Prostate gland (tissue), 2 donors: ENCODE data around the gene PDE4D. TPM values are rescaled to one million over a fixed set of nuclear protein-coding genes. Genes with fewer than 3 reads are reported as not detected.
"Not testable (repeated sequence)": the region's sequence is repeated elsewhere in the genome, so short reads cannot be mapped to it uniquely, and the experiment has no call there.

Experiments used
- DNase-seq: peaks from one replicate; pipeline ENCODE4 v3.0.0-alpha.2; 2019; ENCODE audit warnings: low spot score
- H3K27ac ChIP-seq, 2 donors: fragments of 200-600 bp; sonication (generic); 2 replicates each; pipeline ENCODE4 v1.5.1; 2017 to 2019
- H3K27me3 ChIP-seq: fragments of 200-600 bp; sonication (generic); replicated peaks from 2 replicates; pipeline ENCODE4 v1.5.1; 2019; ENCODE audit not compliant: insufficient read depth
- H3K36me3 ChIP-seq, 2 donors: fragments of 200-600 bp; sonication (generic); 1 replicate in 1 of 2; 2 replicates in 1 of 2; pipeline versions ENCODE4 v1.5.1 to v1.8.1; 2017 to 2019
- H3K4me1 ChIP-seq: fragments of 200-600 bp; sonication (generic); replicated peaks from 2 replicates; pipeline ENCODE4 v1.5.1; 2019
- H3K4me3 ChIP-seq, 2 donors: fragments of 200-600 bp; sonication (generic); 2 replicates each; pipeline ENCODE4 v1.5.1; 2017 to 2019
- H3K9me3 ChIP-seq: fragments of 200-600 bp; sonication (generic); 2 replicates; pipeline ENCODE4 v1.5.1; 2017
- POLR2A ChIP-seq: fragments of 450-650 bp; IDR thresholded peaks from one replicate; pipeline ENCODE4 v1.6.1; 2016; ENCODE audit warnings: antibody characterized with exemption, mild to moderate bottlenecking
- POLR2AphosphoS5 ChIP-seq: sonication (generic); formaldehyde crosslinking; IDR thresholded peaks from one replicate; pipeline ENCODE4 v1.6.1; 2017; ENCODE audit warnings: antibody characterized with exemption
- WGBS: methylation state at CpG from one replicate; pipeline ENCODE4 v1.1.5; 2018; 5-methylcytosine and 5-hydroxymethylcytosine counted together
- intact Hi-C: fragments of 100-400 bp; cut with DNase I; formaldehyde crosslinking; loops from one replicate; pipeline ENCODE4 v1.14.2; 2022
- total RNA-seq, 2 donors: library from RNA; depleted of rRNA; stranded (reverse); fragments of >200 nt; gene quantifications; one replicate each; pipeline ENCODE4 v1.1.0, GENCODE V29; 2016
- TF ChIP-seq, protein P1 (sequence below), 4 experiments: fragments of 200-600 bp in 2 of 4; fragments of 450-650 bp in 2 of 4; sonication (generic) in 2 of 4; IDR thresholded peaks; 1 replicate in 3 of 4; 2 replicates in 1 of 4; pipeline ENCODE4 v1.5.1; 2016 to 2019; ENCODE audit warnings: antibody characterized with exemption in 4 of 4, mild to moderate bottlenecking in 2 of 4, moderate library complexity in 2 of 4

PDE4D gene
- total RNA-seq, 2 donors from 2014 or later: 64.2 to 75.6 TPM

DNA sequence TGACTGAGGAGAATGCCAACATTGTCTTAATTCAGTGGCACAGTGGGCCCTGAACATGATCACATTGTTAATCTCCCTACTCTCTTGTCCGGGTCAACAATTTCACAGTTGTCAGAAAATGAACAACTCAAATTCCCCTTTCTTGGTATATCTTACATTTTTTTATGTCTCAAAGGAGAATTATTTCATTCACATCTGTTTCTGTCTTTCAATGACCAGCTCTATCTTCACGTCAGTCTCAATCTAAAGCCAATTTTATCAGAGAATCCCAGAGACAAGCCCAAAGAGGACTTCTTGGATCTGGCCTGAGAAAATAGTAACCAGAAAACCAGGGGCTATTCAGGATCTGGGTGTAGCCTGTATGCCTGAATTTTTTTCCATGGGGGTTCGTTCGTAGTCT lies 477.5 kb downstream of the PDE4D start:
- 94% methylated on average over 4 of the region's 4 CpGs for whole genome bisulfite sequencing
- H3K27me3 ChIP-seq: no peaks in the 10 kb centered on the region
- no peaks in the 10 kb centered on the region for H3K9me3 ChIP-seq
- no peak overlapping the region for H3K4me3 ChIP-seq
- H3K27ac ChIP-seq: no peak overlapping the region
- no peaks in the 10 kb centered on the region for H3K4me1 ChIP-seq
- intact Hi-C loops: no loop called here
- TF ChIP-seq POLR2AphosphoS5: no peak
- TF ChIP-seq, protein P1, sequence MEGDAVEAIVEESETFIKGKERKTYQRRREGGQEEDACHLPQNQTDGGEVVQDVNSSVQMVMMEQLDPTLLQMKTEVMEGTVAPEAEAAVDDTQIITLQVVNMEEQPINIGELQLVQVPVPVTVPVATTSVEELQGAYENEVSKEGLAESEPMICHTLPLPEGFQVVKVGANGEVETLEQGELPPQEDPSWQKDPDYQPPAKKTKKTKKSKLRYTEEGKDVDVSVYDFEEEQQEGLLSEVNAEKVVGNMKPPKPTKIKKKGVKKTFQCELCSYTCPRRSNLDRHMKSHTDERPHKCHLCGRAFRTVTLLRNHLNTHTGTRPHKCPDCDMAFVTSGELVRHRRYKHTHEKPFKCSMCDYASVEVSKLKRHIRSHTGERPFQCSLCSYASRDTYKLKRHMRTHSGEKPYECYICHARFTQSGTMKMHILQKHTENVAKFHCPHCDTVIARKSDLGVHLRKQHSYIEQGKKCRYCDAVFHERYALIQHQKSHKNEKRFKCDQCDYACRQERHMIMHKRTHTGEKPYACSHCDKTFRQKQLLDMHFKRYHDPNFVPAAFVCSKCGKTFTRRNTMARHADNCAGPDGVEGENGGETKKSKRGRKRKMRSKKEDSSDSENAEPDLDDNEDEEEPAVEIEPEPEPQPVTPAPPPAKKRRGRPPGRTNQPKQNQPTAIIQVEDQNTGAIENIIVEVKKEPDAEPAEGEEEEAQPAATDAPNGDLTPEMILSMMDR (IDR thresholded peaks at IDR 0.05): no peak
- no peaks in the 10 kb centered on the region for H3K36me3 ChIP-seq
- DNase-seq: no peak

DNA sequence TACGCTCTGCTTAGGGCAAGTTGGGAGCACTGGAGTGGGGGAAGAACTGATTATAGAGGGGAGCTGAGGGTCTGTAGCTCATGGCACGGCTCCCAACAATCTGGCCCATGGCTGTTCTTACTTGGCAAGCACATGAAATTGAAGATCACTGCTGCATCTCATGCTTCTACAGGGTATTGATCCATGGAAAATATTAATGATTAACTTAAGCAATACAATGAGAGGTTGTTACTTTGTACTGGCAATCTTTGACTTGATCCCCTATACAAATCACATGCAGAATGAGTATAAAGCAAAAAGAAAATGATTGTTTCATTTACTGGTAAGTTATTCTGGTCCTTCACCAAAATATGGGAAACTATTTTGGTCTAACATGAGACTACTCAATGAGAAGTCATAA lies 481.1 kb downstream of the PDE4D start:
- intact Hi-C loops: no loop called here
- H3K27me3 ChIP-seq: no peaks in the 10 kb centered on the region
- DNase-seq: no peak
- no peak overlapping the region for H3K27ac ChIP-seq
- H3K4me1 ChIP-seq: no peaks in the 10 kb centered on the region
- WGBS: 93% methylated on average over 2 of the region's 2 CpGs
- no peak for TF ChIP-seq POLR2A
- TF ChIP-seq, protein P1 (IDR thresholded peaks at IDR 0.05): no peak
- TF ChIP-seq POLR2AphosphoS5: no peak
- H3K36me3 ChIP-seq: no peaks in the 10 kb centered on the region
- no peak overlapping the region for H3K4me3 ChIP-seq
- H3K9me3 ChIP-seq: no peaks in the 10 kb centered on the region

DNA sequence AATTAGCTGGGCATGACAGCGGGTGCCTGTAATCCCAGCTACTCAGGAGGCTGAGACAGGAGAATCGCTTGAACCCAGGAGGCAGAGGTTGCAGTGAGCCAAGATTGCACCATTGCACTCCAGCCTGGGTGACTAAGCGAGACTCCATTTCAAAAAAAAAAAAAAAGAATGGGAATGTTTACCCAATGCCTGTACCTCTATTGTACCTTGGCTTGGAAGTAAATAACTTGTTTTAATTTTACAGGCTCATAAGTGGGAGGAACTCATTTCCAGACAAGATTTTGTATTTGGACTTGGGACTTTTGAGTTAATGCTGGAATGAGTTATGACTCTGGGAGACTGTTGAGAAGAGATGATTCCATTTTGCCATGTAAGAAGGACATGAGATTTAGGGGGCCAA lies 484.5 kb downstream of the PDE4D start:
- intact Hi-C loops, H3K9me3 ChIP-seq, DNase-seq, H3K27me3 ChIP-seq, H3K4me3 ChIP-seq, H3K36me3 ChIP-seq, H3K4me1 ChIP-seq, H3K27ac ChIP-seq: not testable (repeated sequence)
- 97% methylated on average over 3 of the region's 3 CpGs for whole genome bisulfite sequencing

DNA sequence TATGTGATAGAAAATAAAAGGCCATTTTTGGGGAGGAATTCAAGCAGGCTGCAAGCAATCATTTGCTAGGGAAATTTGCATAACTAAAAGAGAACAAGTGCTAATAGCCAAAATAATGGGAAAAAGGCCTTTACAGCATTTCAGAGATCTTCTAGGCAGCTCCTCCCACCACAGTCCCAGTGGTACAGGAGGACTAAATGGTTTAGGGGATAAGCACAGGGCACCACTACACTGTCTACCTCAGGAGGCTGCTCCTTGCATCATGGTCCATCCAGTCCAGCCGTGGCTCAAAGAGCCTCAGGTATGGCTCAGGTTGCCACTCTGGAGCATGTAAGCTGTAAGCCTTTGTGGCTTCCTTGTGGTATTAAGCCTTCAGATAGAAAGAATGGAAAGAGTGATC lies 485.6 kb downstream of the PDE4D start:
- intact Hi-C loops: no loop called here
- Histone ChIP-seq H3K4me3 (no peak overlapping the region), H3K27ac (no peak overlapping the region), H3K36me3 (no peaks in the 10 kb centered on the region), H3K4me1 (no peaks in the 10 kb centered on the region), H3K27me3 (no peaks in the 10 kb centered on the region), H3K9me3 (no peaks in the 10 kb centered on the region)
- WGBS: 100% methylated on average over 1 of the region's 1 CpG
- DNase-seq: no peak
- TF ChIP-seq, protein P1 (IDR thresholded peaks at IDR 0.05): no peak
- TF ChIP-seq POLR2AphosphoS5 (no peak), POLR2A (no peak)

DNA sequence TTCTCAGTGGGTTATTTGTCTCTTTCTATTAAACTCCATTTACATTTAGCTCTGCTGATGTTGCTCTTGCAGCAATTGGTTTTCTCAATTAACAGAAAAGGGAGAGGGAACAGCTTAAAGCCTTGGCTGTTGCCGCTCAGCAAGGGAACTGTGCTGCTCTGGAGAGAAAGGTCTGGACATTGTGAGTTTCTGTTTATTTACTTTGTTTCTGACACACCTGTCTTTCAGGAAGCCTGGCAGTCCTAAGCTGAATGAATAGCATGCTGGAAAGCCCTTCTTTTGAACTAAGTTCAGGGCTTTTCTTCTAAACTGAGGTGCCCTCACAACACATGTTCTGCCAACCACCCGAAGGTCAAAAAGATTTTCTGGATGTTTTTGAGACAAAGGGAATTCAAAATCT lies 491.9 kb downstream of the PDE4D start:
- no peak overlapping the region for H3K27ac ChIP-seq
- H3K36me3 ChIP-seq: no peaks in the 10 kb centered on the region
- intact Hi-C loops: no loop called here
- WGBS: 52% methylated on average over 2 of the region's 2 CpGs
- TF ChIP-seq POLR2A (no peak), POLR2AphosphoS5 (no peak)
- TF ChIP-seq, protein P1 (IDR thresholded peaks at IDR 0.05): no peak
- no peaks in the 10 kb centered on the region for H3K4me1 ChIP-seq
- no peaks in the 10 kb centered on the region for H3K9me3 ChIP-seq
- H3K27me3 ChIP-seq: no peaks in the 10 kb centered on the region
- DNase-seq: no peak
- no peak overlapping the region for H3K4me3 ChIP-seq

DNA sequence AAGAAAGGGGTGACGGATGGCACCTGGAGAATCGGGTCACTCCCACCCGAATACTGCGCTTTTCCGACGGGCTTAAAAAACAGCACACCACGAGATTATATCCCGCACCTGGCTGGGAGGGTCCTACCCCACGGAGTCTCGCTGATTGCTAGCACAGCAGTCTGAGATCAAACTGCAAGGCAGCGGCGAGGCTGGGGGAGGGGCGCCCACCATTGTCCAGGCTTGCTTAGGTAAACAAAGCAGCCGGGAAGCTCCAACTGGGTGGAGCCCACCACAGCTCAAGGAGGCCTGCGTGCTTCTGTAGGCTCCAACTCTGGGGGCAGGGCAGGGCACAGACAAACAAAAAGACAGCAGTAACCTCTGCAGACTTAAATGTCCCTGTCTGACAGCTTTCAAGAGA lies 498.6 kb downstream of the PDE4D start:
- H3K4me3 ChIP-seq, H3K4me1 ChIP-seq, H3K36me3 ChIP-seq, H3K27ac ChIP-seq, H3K27me3 ChIP-seq, H3K9me3 ChIP-seq, DNase-seq: not testable (repeated sequence)
- intact Hi-C loops: loop anchor here (5.0 kb wide), 2 partner anchors 277 to 407 kb away; no protein-coding TSS in a partner anchor
- 94% methylated on average over 15 of the region's 15 CpGs for WGBS
